Measurements from ENCODE around the gene CASZ1. TPM values are rescaled to one million over a fixed set of nuclear protein-coding genes. Genes with fewer than 3 reads are reported as not detected.

The CASZ1 gene
- total RNA-seq, 1 experiment from 2014 or later, result 12.6 TPM

- no TSS peak for BruUV-seq (replicated peaks)
- H3K27ac Mint-ChIP-seq (ENCODE audit: unreplicated experiment), result peak overlapping the region; percentile 88
Measured at GRCh38 chr1:10598389-10598702, 198.1 kb downstream of the CASZ1 start.

GRCh38 chr1:10597492-10598388 is 198.7 kb downstream of the CASZ1 start:
- intact Hi-C loops (cut with micrococcal nuclease; ENCODE audit: unreplicated experiment), result loop anchor here (10.0 kb wide), 1 partner anchor 73 kb away; no protein-coding TSS in a partner anchor
- no peaks in the 10 kb centered on the region for H3K36me3 Mint-ChIP-seq (ENCODE audit: insufficient read depth, unreplicated experiment)
- no peaks in the 10 kb centered on the region for H3K9me3 Mint-ChIP-seq (ENCODE audit: low read depth, unreplicated experiment)
- CTCF ChIA-PET, result interaction anchor here (0.8 kb wide), 1 partner anchor 69 kb away, joined by 3 read pairs; no protein-coding TSS in a partner anchor
- no TSS peak for BruUV-seq (replicated peaks)
- peak overlapping the region; percentile 88 for H3K27ac Mint-ChIP-seq (ENCODE audit: unreplicated experiment)
- H3K4me3 Mint-ChIP-seq (ENCODE audit: low read depth, unreplicated experiment), result peak overlapping the region; percentile 32
- DNase-seq, result no peak
- no peaks in the 10 kb centered on the region for H3K27me3 Mint-ChIP-seq (ENCODE audit: unreplicated experiment)
- H3K4me1 Mint-ChIP-seq (ENCODE audit: low read depth, unreplicated experiment), result peaks cover 34% of the 10 kb centered on the region
- no peak for TF ChIP-seq CTCF (IDR thresholded peaks at IDR 0.05; ENCODE audit: unreplicated experiment)

More at GRCh38 chr1:10598389-10598702, 198.1 kb downstream of the CASZ1 start:
- Mint-ChIP-seq H3K4me3 (ENCODE audit: low read depth, unreplicated experiment) (peak overlapping the region; percentile 32), H3K36me3 (ENCODE audit: insufficient read depth, unreplicated experiment) (no peaks in the 10 kb centered on the region), H3K9me3 (ENCODE audit: low read depth, unreplicated experiment) (no peaks in the 10 kb centered on the region), H3K27me3 (ENCODE audit: unreplicated experiment) (no peaks in the 10 kb centered on the region), H3K4me1 (ENCODE audit: low read depth, unreplicated experiment) (peaks cover 34% of the 10 kb centered on the region)
- no peak for DNase-seq
- TF ChIP-seq CTCF (IDR thresholded peaks at IDR 0.05; ENCODE audit: unreplicated experiment), result no peak
- CTCF ChIA-PET, result interaction anchor here (0.8 kb wide), 1 partner anchor 70 kb away, joined by 3 read pairs; no protein-coding TSS in a partner anchor
- intact Hi-C loops (cut with micrococcal nuclease; ENCODE audit: unreplicated experiment), result loop anchor here (10.0 kb wide), 1 partner anchor 74 kb away; no protein-coding TSS in a partner anchor

- no peak for TF ChIP-seq CTCF (IDR thresholded peaks at IDR 0.05; ENCODE audit: unreplicated experiment)
- CTCF ChIA-PET, result no interaction called here
- Mint-ChIP-seq H3K36me3 (ENCODE audit: insufficient read depth, unreplicated experiment) (no peaks in the 10 kb centered on the region), H3K27ac (ENCODE audit: unreplicated experiment) (no peak overlapping the region), H3K4me3 (ENCODE audit: low read depth, unreplicated experiment) (no peak overlapping the region), H3K4me1 (ENCODE audit: low read depth, unreplicated experiment) (peaks cover 34% of the 10 kb centered on the region), H3K9me3 (ENCODE audit: low read depth, unreplicated experiment) (no peaks in the 10 kb centered on the region), H3K27me3 (ENCODE audit: unreplicated experiment) (no peaks in the 10 kb centered on the region)
- intact Hi-C loops (cut with micrococcal nuclease; ENCODE audit: unreplicated experiment), result loop anchor here (10.0 kb wide), 1 partner anchor 72 kb away; no protein-coding TSS in a partner anchor
- DNase-seq, result no peak
- BruUV-seq (replicated peaks), result no TSS peak
Measured at GRCh38 chr1:10596780-10597179, 199.7 kb downstream of the CASZ1 start.

- CTCF ChIA-PET, result interaction anchor here (0.5 kb wide), 1 partner anchor 1082 kb away, joined by 3 read pairs; no protein-coding TSS in a partner anchor
- H3K4me1 Mint-ChIP-seq (ENCODE audit: low read depth, unreplicated experiment), result peaks cover 34% of the 10 kb centered on the region
- H3K9me3 Mint-ChIP-seq (ENCODE audit: low read depth, unreplicated experiment), result no peaks in the 10 kb centered on the region
- H3K36me3 Mint-ChIP-seq (ENCODE audit: insufficient read depth, unreplicated experiment), result no peaks in the 10 kb centered on the region
- intact Hi-C loops (cut with micrococcal nuclease; ENCODE audit: unreplicated experiment), result loop anchor here (10.0 kb wide), 1 partner anchor 70 kb away; no protein-coding TSS in a partner anchor
- no peaks in the 10 kb centered on the region for H3K27me3 Mint-ChIP-seq (ENCODE audit: unreplicated experiment)
- no peak overlapping the region for H3K27ac Mint-ChIP-seq (ENCODE audit: unreplicated experiment)
- no TSS peak for BruUV-seq (replicated peaks)
- no peak overlapping the region for H3K4me3 Mint-ChIP-seq (ENCODE audit: low read depth, unreplicated experiment)
- TF ChIP-seq CTCF (IDR thresholded peaks at IDR 0.05; ENCODE audit: unreplicated experiment), result no peak
- no peak for DNase-seq
Measured at GRCh38 chr1:10594595-10595223, 201.7 kb downstream of the CASZ1 start.
